ENCODE results near the gene AGO1.

DNA sequence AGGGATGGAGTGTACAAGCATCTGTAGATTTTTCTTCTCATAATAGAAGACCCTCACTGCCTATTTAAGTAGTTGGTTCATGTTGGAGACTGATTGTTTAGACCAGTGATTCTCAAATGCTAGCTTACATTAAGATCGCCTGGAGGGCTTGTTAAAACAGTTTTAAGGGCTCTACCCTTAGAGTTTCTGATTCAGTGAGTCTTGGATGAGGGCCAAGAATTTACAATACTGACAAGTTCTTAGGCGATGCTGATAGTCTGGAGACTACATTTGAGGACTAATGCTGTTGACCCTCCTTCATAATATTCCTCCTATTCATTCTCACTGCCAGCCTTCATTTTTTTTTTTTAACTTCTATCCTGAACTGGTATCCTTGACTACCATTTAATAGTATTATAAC is 32.7 kb downstream of the AGO1 start:
- TF ChIP-seq, protein P1, sequence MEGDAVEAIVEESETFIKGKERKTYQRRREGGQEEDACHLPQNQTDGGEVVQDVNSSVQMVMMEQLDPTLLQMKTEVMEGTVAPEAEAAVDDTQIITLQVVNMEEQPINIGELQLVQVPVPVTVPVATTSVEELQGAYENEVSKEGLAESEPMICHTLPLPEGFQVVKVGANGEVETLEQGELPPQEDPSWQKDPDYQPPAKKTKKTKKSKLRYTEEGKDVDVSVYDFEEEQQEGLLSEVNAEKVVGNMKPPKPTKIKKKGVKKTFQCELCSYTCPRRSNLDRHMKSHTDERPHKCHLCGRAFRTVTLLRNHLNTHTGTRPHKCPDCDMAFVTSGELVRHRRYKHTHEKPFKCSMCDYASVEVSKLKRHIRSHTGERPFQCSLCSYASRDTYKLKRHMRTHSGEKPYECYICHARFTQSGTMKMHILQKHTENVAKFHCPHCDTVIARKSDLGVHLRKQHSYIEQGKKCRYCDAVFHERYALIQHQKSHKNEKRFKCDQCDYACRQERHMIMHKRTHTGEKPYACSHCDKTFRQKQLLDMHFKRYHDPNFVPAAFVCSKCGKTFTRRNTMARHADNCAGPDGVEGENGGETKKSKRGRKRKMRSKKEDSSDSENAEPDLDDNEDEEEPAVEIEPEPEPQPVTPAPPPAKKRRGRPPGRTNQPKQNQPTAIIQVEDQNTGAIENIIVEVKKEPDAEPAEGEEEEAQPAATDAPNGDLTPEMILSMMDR (IDR thresholded peaks at IDR 0.05 in 4 of 5, conservative IDR thresholded peaks at IDR 0.05 in 1 of 5) = no peak
- no peak for TF ChIP-seq POLR2A (IDR thresholded peaks at IDR 0.05)

Measured in gastrocnemius medialis (tissue), 4 donors.